ENCODE measurements around the gene PGF.

The PGF gene

DNA sequence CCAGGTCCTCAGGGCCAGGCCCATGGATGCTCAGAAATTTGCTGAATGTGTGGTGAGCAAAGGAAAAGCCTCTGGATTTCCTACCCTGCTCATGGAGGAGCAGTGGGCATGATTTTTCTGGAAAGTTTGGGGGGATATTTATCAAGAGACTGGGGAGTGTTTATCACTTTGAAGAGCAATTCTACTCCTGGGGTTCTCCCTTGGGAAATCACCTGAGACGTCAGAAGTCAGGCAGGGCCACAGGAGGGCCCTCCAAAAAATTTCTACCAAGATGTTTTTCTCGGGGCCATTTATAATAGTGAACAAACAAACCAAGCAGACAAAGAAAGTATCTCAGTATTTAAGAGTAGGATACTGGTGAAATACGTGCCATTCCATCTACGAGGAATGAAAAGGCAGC, 27.3 kb upstream of the PGF start:
- TF ChIP-seq CTCF (IDR thresholded peaks at IDR 0.05; ENCODE audit: insufficient read depth, low read depth, low read length, missing control alignments): no peak
- H3K4me3 ChIP-seq (ENCODE audit: low read length): no peak overlapping the region
- no peak for DNase-seq (ENCODE audit: low read depth)

- TF ChIP-seq CTCF (IDR thresholded peaks at IDR 0.05; ENCODE audit: insufficient read depth, low read depth, low read length, missing control alignments): no peak
- no peak for DNase-seq (ENCODE audit: low read depth)
- no peak overlapping the region for H3K4me3 ChIP-seq (ENCODE audit: low read length)
Measured at GRCh38 chr14:74981833-74982232, 26.4 kb upstream of the PGF start.

- TF ChIP-seq CTCF (IDR thresholded peaks at IDR 0.05; ENCODE audit: insufficient read depth, low read depth, low read length, missing control alignments): no peak
- H3K4me3 ChIP-seq (ENCODE audit: low read length): no peak overlapping the region
- DNase-seq (ENCODE audit: low read depth): no peak
Measured at GRCh38 chr14:74981462-74981782, 26.0 kb upstream of the PGF start.

GRCh38 chr14:74980731-74981461, 25.5 kb upstream of the PGF start:
- peak; percentile 42 for DNase-seq (ENCODE audit: low read depth)
- no peak for TF ChIP-seq CTCF (IDR thresholded peaks at IDR 0.05; ENCODE audit: insufficient read depth, low read depth, low read length, missing control alignments)
- H3K4me3 ChIP-seq (ENCODE audit: low read length): no peak overlapping the region

DNA sequence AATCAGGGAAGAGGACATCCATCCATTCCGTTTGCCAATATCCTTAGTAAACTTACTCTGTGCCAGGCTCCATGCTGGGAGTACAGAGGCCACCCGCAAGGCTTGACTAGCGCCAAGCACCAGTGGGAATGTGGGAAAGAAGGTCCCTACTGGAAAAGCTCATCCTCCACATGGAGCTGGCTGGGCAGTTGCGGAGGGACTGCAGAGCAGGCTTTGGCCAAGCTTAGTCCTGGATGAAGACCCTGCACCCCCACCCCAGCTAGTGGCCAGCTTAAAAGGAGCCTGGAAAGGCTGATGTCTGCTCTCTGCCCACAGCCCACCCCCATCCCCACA, 25.0 kb upstream of the PGF start:
- TF ChIP-seq CTCF (IDR thresholded peaks at IDR 0.05; ENCODE audit: insufficient read depth, low read depth, low read length, missing control alignments): no peak
- no peak for DNase-seq (ENCODE audit: low read depth)
- H3K4me3 ChIP-seq (ENCODE audit: low read length): no peak overlapping the region

GRCh38 chr14:74979442-74980397, 24.3 kb upstream of the PGF start:
- peak; percentile 90 for DNase-seq (ENCODE audit: low read depth)
- no peak overlapping the region for H3K4me3 ChIP-seq (ENCODE audit: low read length)
- peak; percentile 44 for TF ChIP-seq CTCF (IDR thresholded peaks at IDR 0.05; ENCODE audit: insufficient read depth, low read depth, low read length, missing control alignments)
